DMS114 treated with DMSO at 0.1 percent for 48 hours (cell line): ENCODE measurements around the gene DBF4B.

Experiments used
- DNase-seq: peaks from one replicate; lab custom pipeline; 2025; ENCODE audit not compliant: unreplicated experiment; lab: John Stamatoyannopoulos, UW

The DBF4B gene

DNA sequence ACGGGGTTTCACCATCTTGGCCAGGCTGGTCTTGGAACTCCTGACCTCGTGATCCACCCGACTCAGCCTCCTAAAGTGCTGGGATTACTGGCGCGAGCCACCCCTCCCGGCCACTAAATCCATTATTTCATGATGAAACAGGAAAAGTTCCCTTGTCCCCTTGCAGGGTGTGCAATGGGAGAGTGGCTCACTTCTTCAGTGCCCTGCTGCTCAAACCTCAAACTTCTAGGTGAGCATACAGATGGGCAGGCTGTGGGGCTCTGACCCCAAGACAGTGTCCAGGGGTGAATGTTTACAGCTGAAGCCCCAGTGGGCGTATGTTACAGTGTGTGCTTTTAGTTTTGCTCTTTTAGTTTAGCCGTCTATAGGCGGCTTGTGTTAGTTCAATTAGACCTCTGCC lies 87.0 kb downstream of the DBF4B start:
- no peak for DNase-seq

DNA sequence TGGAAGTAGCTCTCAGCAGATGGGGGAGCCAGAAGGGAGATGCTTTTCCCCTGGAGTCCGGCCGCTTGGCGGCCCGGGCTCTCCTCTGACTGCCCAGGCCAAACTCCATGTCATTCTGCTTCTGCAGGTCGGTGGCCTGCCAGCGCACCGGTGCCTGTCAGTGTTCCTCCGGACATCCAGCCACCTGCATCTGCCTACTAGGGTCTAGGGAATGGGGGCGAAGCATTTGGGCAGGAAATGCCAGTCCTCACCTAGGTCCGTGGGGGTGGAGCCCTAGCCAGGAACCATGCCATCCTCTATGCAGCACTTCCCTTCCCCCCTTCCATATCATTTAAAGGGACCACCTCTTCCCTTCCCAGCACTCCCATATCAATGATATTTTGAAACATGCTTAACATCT lies 87.5 kb downstream of the DBF4B start:
- no peak for DNase-seq

DNA sequence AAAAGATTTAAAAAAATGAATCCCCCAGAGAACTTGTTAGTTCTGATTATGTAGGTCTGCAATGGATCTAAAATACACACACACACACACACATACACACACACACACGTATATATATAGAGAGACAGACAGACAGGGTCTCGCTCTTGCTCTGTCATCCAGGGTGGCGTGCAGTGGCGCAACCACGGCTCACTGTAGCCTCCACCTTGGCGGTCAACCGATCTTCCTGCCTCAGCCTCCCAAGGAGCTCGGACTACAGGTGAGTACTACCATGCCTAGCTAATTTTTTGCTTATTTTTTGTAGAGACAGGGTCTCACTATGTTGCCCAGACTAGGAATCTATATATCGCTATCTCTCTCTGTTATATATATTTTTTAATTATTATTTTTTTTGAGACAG lies 88.3 kb downstream of the DBF4B start:
- no peak for DNase-seq

DNA sequence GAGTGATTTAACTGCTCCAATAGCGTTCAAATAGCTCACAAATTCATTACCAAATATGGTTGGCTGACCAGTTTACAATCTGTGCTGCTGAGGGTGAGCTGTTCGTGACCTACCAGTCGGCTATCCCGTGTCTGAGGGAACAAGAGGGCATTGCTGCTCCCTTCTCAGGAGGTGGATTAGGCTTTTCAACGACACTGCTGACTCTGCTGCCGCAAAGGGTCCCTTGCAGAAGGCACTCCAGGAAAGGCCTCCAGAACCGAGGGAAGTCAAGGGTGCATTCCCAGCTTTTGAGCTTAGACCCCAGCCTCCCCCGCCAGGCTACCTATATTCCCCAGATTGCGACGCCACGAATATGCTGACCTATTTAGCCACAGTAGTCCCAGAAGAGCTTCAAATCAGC lies 89.3 kb downstream of the DBF4B start:
- no peak for DNase-seq

DNA sequence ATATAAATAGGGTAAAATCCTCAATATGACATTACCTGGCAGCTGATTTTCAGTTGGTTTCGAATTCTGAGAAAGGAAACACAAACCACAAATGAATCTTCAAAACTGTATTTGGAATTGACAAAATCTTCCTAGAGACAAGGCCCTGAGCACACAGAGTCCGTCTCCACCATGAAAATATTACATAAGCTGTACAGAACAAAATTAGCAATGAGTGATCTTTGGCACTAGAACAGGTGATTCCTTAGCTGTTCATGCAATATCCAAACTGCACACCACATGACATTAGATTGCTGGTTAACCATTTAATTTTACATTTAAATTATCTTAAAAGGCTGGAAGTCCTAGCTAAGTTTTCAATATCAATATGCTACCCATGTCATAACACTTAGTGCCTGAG lies 89.9 kb downstream of the DBF4B start:
- DNase-seq = no peak
